Fibroblast of mammary gland (primary cell): ENCODE measurements around the gene NSD1.

Source experiments
- DNase-seq: peaks from one replicate; pipeline ENCODE4 v3.0.0-alpha.2; 2010; ENCODE audit warnings: low read depth
- H3K4me3 ChIP-seq: 2 replicates; pipeline ENCODE4 v1.5.1; 2011; ENCODE audit warnings: low read depth, mild to moderate bottlenecking, low read length, moderate library complexity; ENCODE audit not compliant: control insufficient read depth
- CTCF ChIP-seq: conservative IDR thresholded peaks from 2 replicates; pipeline ENCODE4 v1.5.1; 2011; ENCODE audit warnings: low read depth, low read length, inconsistent platforms; ENCODE audit not compliant: control insufficient read depth, insufficient read depth

NSD1 gene

GRCh38 chr5:177264178-177264577, 130.6 kb downstream of the NSD1 start:
- no peak for TF ChIP-seq CTCF
- DNase-seq = no peak
- no peak overlapping the region for H3K4me3 ChIP-seq

- H3K4me3 ChIP-seq = no peak overlapping the region
- no peak for DNase-seq
- no peak for TF ChIP-seq CTCF
Measured at GRCh38 chr5:177265395-177265794, 131.8 kb downstream of the NSD1 start.

GRCh38 chr5:177269232-177269895, 135.8 kb downstream of the NSD1 start:
- no peak for DNase-seq
- no peak for TF ChIP-seq CTCF

GRCh38 chr5:177269976-177270375, 136.4 kb downstream of the NSD1 start:
- DNase-seq = no peak
- no peak overlapping the region for H3K4me3 ChIP-seq
- no peak for TF ChIP-seq CTCF

More at GRCh38 chr5:177269232-177269895, 135.8 kb downstream of the NSD1 start:
- no peak overlapping the region for H3K4me3 ChIP-seq

- TF ChIP-seq CTCF = no peak
- DNase-seq = no peak
- H3K4me3 ChIP-seq = no peak overlapping the region
Measured at GRCh38 chr5:177270653-177271052, 137.1 kb downstream of the NSD1 start.

GRCh38 chr5:177271113-177271512, 137.5 kb downstream of the NSD1 start:
- H3K4me3 ChIP-seq = no peak overlapping the region
- no peak for TF ChIP-seq CTCF
- no peak for DNase-seq

- no peak overlapping the region for H3K4me3 ChIP-seq
- DNase-seq = no peak
- no peak for TF ChIP-seq CTCF
Measured at GRCh38 chr5:177275883-177276282, 142.3 kb downstream of the NSD1 start.
